Measurements from ENCODE around the gene TBR1. TPM values are rescaled to one million over a fixed set of nuclear protein-coding genes. Genes with fewer than 3 reads are reported as not detected.

The TBR1 gene
- total and polyA plus RNA-seq, 2 of the 4 experiments (the other 2 are of a cell fraction): not detected

- Histone ChIP-seq H2AK9ac (replicated peaks; ENCODE audit: low read depth, low read length, poor library complexity) (no peak overlapping the region), H3K9me3 (ENCODE audit: control insufficient read depth, insufficient read depth, low read length) (peaks cover 12% of the 10 kb centered on the region), H2BK15ac (ENCODE audit: low read depth, low read length) (no peak overlapping the region), H3K4me3 (ENCODE audit: insufficient read depth, low read depth, low read length) (no peak overlapping the region), H2BK20ac (ENCODE audit: low read depth, low read length) (no peak overlapping the region), H3K18ac (ENCODE audit: low read depth, low read length) (no peak overlapping the region), H2BK120ac (ENCODE audit: low read depth, low read length) (no peak overlapping the region), H3K4me1 (ENCODE audit: control insufficient read depth, insufficient read depth, low read length) (peaks cover 4% of the 10 kb centered on the region), H2BK5ac (ENCODE audit: low read depth, low read length, poor library complexity, severe bottlenecking) (no peak overlapping the region), H3K14ac (replicated peaks; ENCODE audit: low read depth, low read length) (no peak overlapping the region), H3K36me3 (ENCODE audit: control insufficient read depth, insufficient read depth, low read length) (no peaks in the 10 kb centered on the region), H4K5ac (ENCODE audit: low read depth, low read length) (no peak overlapping the region), H4K20me1 (ENCODE audit: insufficient read depth, low read length) (peaks cover 8% of the 10 kb centered on the region; the same call in 1 of the 2 replicates), H4K91ac (ENCODE audit: insufficient read depth, low read depth, low read length) (no peak overlapping the region), H3K79me1 (ENCODE audit: low read depth in 1 of 2, low read length in 2 of 2) (no peaks in the 10 kb centered on the region), H2AK5ac (ENCODE audit: low read depth, low read length) (no peak overlapping the region), H3K4ac (ENCODE audit: low read depth, low read length) (no peak overlapping the region), H3K27me3 (ENCODE audit: control insufficient read depth, insufficient read depth, low read length) (peaks cover 80% of the 10 kb centered on the region), H3K9ac (ENCODE audit: low read depth, low read length) (no peak overlapping the region), H3K27ac (ENCODE audit: insufficient read depth, low read length) (no peak overlapping the region), H3K4me2 (ENCODE audit: low read depth, low read length) (no peak overlapping the region; the same call in 1 of the 2 replicates), H3K23ac (ENCODE audit: low read depth, low read length) (no peak overlapping the region), H3K56ac (ENCODE audit: extremely low read depth, insufficient read depth, low read length) (no peak overlapping the region), H3K9me1 (ENCODE audit: insufficient read depth, low read length) (no peaks in the 10 kb centered on the region; the same call in 1 of the 2 replicates), H4K8ac (ENCODE audit: low read depth in 2 of 2, low read length in 2 of 2) (no peak overlapping the region), H2AFZ (replicated peaks; ENCODE audit: low read length, poor library complexity) (peak overlapping the region; percentile 63)
- no TSS peak for BruUV-seq (replicated peaks)
- DNase-seq (no peak), ATAC-seq (ENCODE audit: low read depth) (no peak)
- CTCF ChIA-PET: no interaction called here
- POLR2A ChIA-PET (ENCODE audit: unreplicated experiment): no interaction called here
- in situ Hi-C loops (cut with MboI; ENCODE audit: low sequenced_read_pairs): no loop called here
- 0% methylated on average over 1 of the region's 15 CpGs; no CpG with 5 or more reads in 1 of the 2 experiments for WGBS, 2 experiments (ENCODE audit: extremely low coverage in 2 of 2, insufficient read length in 1 of 2)
- dilution Hi-C loops (cut with HindIII; ENCODE audit: low sequenced_read_pairs, unreplicated experiment): no loop called here
- intact Hi-C loops (cut with micrococcal nuclease): no loop called here
- TF ChIP-seq USF2 (IDR thresholded peaks at IDR 0.05; ENCODE audit: low read depth, low read length) (no peak), RAD21 (IDR thresholded peaks at IDR 0.05; ENCODE audit: low read length) (no peak), RCOR1 (IDR thresholded peaks at IDR 0.05; ENCODE audit: insufficient replicate concordance, low read length) (no peak)
Observed at GRCh38 chr2:161418275-161418714, 2.2 kb downstream of the TBR1 start.
